PC-9 (cell line): ENCODE measurements around the gene VAV3.

Source experiments
- CTCF ChIP-seq: fragments of 200-600 bp; sonication (generic); conservative IDR thresholded peaks from 2 replicates; pipeline ENCODE4 v1.6.1; 2017; ENCODE audit warnings: mixed run types, antibody characterized with exemption, mild to moderate bottlenecking, moderate library complexity
- EZH2 ChIP-seq: fragments of 200-600 bp; sonication (generic); IDR thresholded peaks from 2 replicates; pipeline ENCODE4 v1.8.0; 2017; ENCODE audit warnings: antibody characterized with exemption, low read depth

GRCh38 chr1:107666493-107666892, 298.5 kb downstream of the VAV3 start:
- TF ChIP-seq EZH2 (no peak), CTCF (no peak)
